ENCODE measurements around the gene KIFC3.

Gene KIFC3

DNA sequence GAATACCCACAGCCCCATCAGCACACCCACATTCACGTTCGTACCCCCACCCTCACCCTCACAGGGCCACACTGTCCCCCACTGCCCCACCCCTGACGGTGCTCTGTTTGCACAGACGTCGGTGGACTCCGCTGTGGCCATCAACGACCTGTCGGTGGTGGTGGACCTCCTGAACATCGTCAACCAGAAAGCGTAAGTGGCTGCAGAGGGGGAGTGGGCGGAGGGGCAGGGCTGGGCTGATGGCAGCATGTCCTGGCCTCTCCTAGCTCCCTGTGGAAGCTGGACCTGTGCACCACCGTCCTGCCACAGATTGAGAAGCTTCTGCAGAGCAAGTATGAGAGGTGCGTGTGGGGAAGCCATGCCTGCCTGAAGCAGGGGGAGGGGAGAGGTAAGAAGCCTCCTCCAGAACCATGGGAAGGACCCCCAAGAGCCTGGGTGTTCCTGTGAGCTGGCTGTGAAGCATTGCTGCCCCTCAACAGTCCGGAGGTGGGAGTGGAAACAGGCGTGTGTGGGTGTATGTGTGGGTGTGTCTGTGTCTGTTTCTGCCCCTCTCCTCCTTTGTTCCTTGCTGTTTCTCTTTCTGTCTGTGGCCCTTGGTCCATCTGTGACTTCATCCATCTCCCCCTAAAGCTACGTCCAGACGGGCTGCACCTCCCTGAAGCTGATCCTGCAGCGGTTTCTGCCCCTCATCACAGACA is 46.4 kb downstream of the KIFC3 start:
- peaks cover 78% of the 10 kb centered on the region for H3K36me3 ChIP-seq (ENCODE audit: control insufficient read depth, insufficient read depth, low read length)
- no peaks in the 10 kb centered on the region for H3K27me3 ChIP-seq (ENCODE audit: control insufficient read depth, insufficient read depth, low read length)
- no peak overlapping the region for H3K4me3 ChIP-seq (ENCODE audit: low read depth, low read length)
- peaks cover 32% of the 10 kb centered on the region for H3K4me1 ChIP-seq (ENCODE audit: control insufficient read depth, insufficient read depth, low read length)
- H3K27ac ChIP-seq (ENCODE audit: low read depth, low read length) = no peak overlapping the region
- no peaks in the 10 kb centered on the region for H3K9me3 ChIP-seq (ENCODE audit: control insufficient read depth, insufficient read depth, low read depth, low read length)
- no peak overlapping the region for H3K9ac ChIP-seq (ENCODE audit: low read length)

DNA sequence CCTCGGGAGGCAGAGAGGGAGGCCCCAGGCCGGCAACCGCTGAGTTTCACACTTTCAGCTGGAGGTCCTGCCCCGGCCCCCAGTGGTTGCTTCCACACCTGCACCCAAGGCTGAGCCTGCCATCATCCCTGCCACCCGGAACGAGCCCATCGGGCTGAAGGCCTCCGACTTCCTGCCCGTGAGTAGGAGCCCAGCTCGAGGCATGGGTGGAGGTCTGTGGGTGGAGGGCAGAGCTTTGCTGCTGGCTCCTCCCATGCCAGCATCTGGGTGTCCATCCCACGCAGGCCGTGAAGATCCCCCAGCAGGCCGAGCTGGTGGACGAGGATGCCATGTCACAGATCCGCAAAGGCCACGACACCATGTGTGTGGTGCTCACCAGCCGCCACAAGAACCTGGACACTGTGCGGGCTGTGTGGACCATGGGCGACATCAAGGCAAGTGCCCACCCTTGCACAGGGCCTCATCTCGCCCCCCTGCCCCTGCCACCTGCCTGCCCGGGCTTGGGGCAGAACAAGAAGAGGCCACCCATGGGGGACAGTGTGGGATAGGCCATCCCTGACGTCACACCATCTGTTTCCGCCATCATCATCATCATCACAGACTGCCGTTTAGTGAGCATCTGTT is 47.1 kb downstream of the KIFC3 start:
- Histone ChIP-seq H3K27ac (ENCODE audit: low read depth, low read length) (no peak overlapping the region), H3K4me1 (ENCODE audit: control insufficient read depth, insufficient read depth, low read length) (peaks cover 26% of the 10 kb centered on the region), H3K9me3 (ENCODE audit: control insufficient read depth, insufficient read depth, low read depth, low read length) (no peaks in the 10 kb centered on the region), H3K36me3 (ENCODE audit: control insufficient read depth, insufficient read depth, low read length) (peaks cover 75% of the 10 kb centered on the region), H3K9ac (ENCODE audit: low read length) (no peak overlapping the region), H3K27me3 (ENCODE audit: control insufficient read depth, insufficient read depth, low read length) (no peaks in the 10 kb centered on the region), H3K4me3 (ENCODE audit: low read depth, low read length) (no peak overlapping the region)

DNA sequence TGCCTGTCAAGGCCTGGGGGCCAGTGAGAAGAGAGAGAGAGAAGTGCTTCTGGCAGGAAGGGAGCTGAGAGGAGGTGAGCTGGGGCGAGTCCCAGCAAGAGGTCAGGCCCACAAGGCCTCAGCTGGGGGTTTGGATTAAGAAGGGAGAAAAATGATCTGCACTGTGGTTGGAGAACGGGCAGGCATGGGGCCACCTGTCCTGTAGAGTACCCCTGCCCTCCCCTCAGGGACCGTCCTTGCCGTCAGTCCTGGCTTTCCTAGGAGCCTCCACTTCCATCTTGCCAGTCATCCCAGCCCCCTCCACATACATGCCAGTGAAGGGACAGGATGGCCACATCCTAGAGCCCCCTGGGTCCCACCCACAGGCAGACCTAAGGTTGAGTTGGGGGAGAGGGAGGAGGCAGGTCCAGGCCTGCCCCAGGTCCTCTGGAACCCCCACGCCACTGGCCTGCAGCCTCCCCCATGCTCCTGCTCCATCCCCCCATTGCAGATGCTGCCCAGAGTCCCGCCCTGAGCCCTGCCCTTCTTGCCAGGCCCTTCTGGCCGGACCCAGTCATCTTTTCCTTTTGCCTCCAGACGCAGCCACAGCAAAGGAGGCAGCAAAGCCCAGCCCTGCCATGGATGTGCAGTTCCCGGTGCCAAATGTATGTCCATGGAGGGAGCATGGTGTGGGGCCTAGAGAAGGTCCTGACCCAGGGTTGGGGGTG is 47.8 kb downstream of the KIFC3 start:
- Histone ChIP-seq H3K9ac (ENCODE audit: low read length) (peak overlapping the region; percentile 5), H3K27ac (ENCODE audit: low read depth, low read length) (no peak overlapping the region), H3K4me1 (ENCODE audit: control insufficient read depth, insufficient read depth, low read length) (peaks cover 19% of the 10 kb centered on the region; the same call in 1 of the 2 replicates), H3K4me3 (ENCODE audit: low read depth, low read length) (no peak overlapping the region), H3K36me3 (ENCODE audit: control insufficient read depth, insufficient read depth, low read length) (peaks cover 69% of the 10 kb centered on the region), H3K9me3 (ENCODE audit: control insufficient read depth, insufficient read depth, low read depth, low read length) (no peaks in the 10 kb centered on the region), H3K27me3 (ENCODE audit: control insufficient read depth, insufficient read depth, low read length) (no peaks in the 10 kb centered on the region)

DNA sequence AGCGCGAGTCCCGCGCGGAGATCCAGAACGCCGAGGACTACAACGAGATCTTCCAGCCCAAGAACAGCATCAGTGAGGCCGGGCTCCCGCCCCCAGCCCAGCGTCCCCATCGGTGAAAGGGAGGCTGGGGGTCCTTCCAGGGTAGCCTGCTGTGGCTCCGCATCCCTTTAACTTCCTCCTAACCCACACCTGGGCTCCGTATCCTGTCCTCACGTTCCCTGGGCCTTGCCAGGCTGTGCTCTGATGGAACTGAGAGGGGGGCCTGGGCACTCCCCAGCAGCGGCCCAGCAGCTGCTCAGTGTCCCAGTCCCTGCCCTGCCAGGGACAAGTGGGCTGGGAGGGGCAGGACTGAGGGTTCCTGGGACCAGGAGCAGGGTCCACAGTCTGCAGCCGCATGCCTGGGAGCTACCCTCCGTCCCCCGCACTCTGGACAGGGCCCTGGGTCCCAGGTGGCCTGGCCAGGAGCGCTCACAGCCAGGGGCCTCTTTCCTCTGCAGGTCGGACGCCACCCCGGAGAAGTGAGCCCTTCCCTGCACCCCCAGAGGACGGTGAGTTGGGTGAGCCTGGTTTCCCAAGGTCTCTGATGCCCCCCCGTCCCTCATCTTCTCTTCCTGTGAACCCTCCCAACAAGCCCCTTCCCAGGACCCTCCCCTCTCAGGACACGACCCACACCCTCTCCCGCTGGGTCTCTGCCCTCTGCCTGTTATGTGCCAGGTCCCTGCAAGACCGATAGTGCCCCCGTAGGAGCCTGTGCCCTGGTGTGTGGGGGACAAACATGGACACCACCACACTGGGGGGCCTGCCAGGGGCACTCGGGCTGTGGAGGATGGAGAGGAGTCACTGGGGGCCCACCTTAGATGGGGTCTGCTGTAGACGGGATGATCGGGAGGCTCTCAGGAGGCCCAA is 48.6 kb downstream of the KIFC3 start:
- H3K27ac ChIP-seq (ENCODE audit: low read depth, low read length) = no peak overlapping the region

DNA sequence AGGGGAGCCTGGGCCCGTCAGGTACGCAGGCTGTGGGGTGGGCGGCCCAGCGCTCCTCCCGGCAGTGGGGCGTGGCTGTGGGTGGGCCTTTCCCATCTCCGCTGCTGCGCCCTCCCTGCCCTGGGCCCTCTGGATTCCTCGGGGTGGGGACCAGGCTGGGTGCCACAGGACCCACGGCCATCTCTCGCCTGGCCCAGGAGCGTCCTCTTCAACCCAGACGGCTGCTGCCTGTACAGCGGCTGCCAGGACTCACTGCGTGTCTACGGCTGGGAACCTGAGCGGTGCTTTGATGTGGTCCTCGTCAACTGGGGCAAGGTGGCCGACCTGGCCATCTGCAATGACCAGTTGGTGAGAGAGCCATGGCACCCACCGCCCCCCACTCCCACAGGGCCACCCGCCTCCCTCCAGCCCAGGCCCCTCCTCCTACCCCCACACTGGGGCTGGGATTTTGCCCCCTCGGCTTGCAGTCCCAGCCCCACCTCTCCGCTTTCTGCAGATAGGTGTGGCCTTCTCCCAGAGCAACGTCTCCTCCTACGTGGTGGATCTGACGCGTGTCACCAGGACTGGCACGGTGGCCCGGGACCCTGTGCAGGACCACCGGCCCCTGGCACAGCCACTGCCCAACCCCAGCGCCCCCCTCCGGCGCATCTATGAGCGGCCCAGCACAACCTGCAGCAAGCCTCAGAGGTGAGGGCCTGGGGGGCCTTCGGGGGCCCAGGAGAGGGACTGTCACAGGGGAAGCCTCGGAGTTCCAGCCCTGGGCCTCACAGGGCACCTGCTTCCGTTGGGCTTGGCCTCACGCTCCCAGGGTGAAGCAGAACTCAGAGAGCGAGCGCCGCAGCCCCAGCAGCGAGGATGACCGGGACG is 49.5 kb downstream of the KIFC3 start:
- H3K36me3 ChIP-seq (ENCODE audit: control insufficient read depth, insufficient read depth, low read length) = peaks cover 66% of the 10 kb centered on the region
- peaks cover 6% of the 10 kb centered on the region; the same call in 1 of the 2 replicates for H3K4me1 ChIP-seq (ENCODE audit: control insufficient read depth, insufficient read depth, low read length)
- no peaks in the 10 kb centered on the region for H3K9me3 ChIP-seq (ENCODE audit: control insufficient read depth, insufficient read depth, low read depth, low read length)
- no peak overlapping the region for H3K9ac ChIP-seq (ENCODE audit: low read length)
- no peak overlapping the region for H3K4me3 ChIP-seq (ENCODE audit: low read depth, low read length)
- H3K27ac ChIP-seq (ENCODE audit: low read depth, low read length) = no peak overlapping the region
- H3K27me3 ChIP-seq (ENCODE audit: control insufficient read depth, insufficient read depth, low read length) = no peaks in the 10 kb centered on the region

More for the DNA sequence above, 48.6 kb downstream of the KIFC3 start:
- H3K9ac ChIP-seq (ENCODE audit: low read length) = peak overlapping the region; percentile 5
- no peaks in the 10 kb centered on the region for H3K9me3 ChIP-seq (ENCODE audit: control insufficient read depth, insufficient read depth, low read depth, low read length)
- no peaks in the 10 kb centered on the region for H3K27me3 ChIP-seq (ENCODE audit: control insufficient read depth, insufficient read depth, low read length)
- H3K36me3 ChIP-seq (ENCODE audit: control insufficient read depth, insufficient read depth, low read length) = peaks cover 70% of the 10 kb centered on the region
- H3K4me1 ChIP-seq (ENCODE audit: control insufficient read depth, insufficient read depth, low read length) = peaks cover 11% of the 10 kb centered on the region; the same call in 1 of the 2 replicates
- H3K4me3 ChIP-seq (ENCODE audit: low read depth, low read length) = no peak overlapping the region

DNA sequence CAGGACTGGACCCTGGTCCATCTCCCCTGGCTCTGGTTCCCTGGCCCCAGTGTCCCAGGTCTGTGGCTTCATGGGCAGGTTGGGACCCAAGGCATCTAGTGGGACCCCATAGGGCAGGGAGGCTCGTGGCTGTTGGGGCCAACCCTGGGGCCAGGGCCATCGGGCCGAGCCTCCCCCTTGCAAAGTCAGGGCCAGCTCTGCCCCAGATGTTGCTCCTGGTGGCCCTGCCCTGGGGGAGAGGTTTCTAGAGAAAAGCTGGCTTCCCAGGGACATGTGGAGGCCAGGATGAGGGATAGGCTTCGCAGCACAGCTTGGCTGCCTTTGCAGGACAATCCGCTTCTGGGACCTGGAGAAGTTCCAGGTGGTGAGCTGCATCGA is 50.1 kb downstream of the KIFC3 start:
- Histone ChIP-seq H3K9me3 (ENCODE audit: control insufficient read depth, insufficient read depth, low read depth, low read length) (no peaks in the 10 kb centered on the region), H3K27ac (ENCODE audit: low read depth, low read length) (no peak overlapping the region), H3K4me3 (ENCODE audit: low read depth, low read length) (no peak overlapping the region), H3K27me3 (ENCODE audit: control insufficient read depth, insufficient read depth, low read length) (no peaks in the 10 kb centered on the region), H3K36me3 (ENCODE audit: control insufficient read depth, insufficient read depth, low read length) (peaks cover 67% of the 10 kb centered on the region), H3K4me1 (ENCODE audit: control insufficient read depth, insufficient read depth, low read length) (no peaks in the 10 kb centered on the region; the same call in 1 of the 2 replicates), H3K9ac (ENCODE audit: low read length) (no peak overlapping the region)

DNA sequence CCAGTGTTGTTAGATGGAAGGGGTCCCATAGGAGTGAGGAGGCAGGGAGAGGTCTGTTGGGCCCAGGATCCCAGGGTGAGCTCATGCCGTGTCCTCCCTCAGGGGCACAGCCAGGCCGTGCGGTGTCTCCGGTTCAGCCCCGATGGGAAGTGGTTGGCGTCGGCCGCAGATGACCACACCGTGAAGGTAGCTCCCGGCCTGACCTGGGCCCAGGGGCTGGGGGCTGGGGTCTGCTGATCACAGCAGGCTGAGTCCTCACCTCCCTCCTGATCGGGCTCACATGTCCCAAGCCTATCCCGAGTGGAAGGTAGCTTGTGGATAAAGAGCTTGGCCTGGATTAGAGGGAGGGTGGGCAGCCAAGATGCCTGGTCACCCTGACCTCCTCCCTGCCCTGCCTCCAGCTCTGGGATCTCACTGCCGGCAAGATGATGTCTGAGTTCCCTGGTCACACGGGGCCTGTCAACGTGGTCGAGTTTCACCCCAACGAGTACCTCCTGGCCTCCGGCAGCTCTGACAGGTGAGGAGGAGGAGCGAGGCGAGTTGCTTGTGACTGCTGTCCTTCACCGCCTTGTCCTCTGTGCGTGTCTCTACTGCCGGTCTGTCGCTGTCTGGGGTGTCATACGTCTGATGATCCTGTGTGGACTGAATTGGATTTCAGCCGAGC is 50.6 kb downstream of the KIFC3 start:
- Histone ChIP-seq H3K27me3 (ENCODE audit: control insufficient read depth, insufficient read depth, low read length) (no peaks in the 10 kb centered on the region), H3K27ac (ENCODE audit: low read depth, low read length) (no peak overlapping the region), H3K9ac (ENCODE audit: low read length) (no peak overlapping the region), H3K36me3 (ENCODE audit: control insufficient read depth, insufficient read depth, low read length) (peaks cover 64% of the 10 kb centered on the region), H3K4me1 (ENCODE audit: control insufficient read depth, insufficient read depth, low read length) (no peaks in the 10 kb centered on the region; the same call in 1 of the 2 replicates), H3K4me3 (ENCODE audit: low read depth, low read length) (no peak overlapping the region), H3K9me3 (ENCODE audit: control insufficient read depth, insufficient read depth, low read depth, low read length) (no peaks in the 10 kb centered on the region)

DNA sequence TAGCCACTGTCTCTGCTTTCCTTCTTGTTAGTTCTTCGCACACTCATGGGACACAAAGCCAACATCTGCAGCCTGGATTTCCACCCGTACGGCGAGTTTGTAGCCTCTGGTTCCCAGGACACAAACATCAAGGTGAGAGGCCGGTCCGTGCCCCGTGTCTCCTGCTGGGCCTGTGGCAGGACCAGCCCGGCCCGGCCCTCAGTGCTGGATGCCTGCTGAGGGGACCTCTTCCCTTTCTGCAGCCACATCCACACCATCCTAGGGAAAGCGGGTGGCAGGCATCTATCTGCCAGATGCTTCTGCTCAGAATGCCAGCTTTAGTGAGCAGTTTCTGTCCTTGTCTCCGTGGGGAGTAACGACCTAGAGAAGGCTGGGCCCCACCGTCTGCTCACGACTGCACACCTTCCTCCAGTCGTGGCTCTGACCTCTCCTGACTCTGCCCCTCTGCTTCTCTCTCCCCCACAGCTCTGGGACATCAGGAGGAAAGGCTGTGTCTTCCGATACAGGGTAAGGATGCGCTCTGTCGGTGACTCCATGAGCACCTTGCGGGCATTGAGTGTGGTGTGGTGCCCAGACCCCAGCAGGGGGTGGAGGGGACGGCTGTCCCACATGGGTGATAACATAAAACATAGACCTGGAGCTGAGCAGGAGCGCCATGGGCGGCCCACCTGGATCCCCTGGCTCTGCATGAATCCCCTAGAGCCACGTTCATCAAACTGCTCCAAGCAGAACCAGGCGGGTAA is 51.3 kb downstream of the KIFC3 start:
- H3K36me3 ChIP-seq (ENCODE audit: control insufficient read depth, insufficient read depth, low read length) = peaks cover 57% of the 10 kb centered on the region
- no peak overlapping the region for H3K4me3 ChIP-seq (ENCODE audit: low read depth, low read length)
- no peaks in the 10 kb centered on the region for H3K27me3 ChIP-seq (ENCODE audit: control insufficient read depth, insufficient read depth, low read length)
- no peak overlapping the region for H3K9ac ChIP-seq (ENCODE audit: low read length)
- no peak overlapping the region for H3K27ac ChIP-seq (ENCODE audit: low read depth, low read length)
- no peaks in the 10 kb centered on the region; the same call in 1 of the 2 replicates for H3K4me1 ChIP-seq (ENCODE audit: control insufficient read depth, insufficient read depth, low read length)
- H3K9me3 ChIP-seq (ENCODE audit: control insufficient read depth, insufficient read depth, low read depth, low read length) = no peaks in the 10 kb centered on the region

DNA sequence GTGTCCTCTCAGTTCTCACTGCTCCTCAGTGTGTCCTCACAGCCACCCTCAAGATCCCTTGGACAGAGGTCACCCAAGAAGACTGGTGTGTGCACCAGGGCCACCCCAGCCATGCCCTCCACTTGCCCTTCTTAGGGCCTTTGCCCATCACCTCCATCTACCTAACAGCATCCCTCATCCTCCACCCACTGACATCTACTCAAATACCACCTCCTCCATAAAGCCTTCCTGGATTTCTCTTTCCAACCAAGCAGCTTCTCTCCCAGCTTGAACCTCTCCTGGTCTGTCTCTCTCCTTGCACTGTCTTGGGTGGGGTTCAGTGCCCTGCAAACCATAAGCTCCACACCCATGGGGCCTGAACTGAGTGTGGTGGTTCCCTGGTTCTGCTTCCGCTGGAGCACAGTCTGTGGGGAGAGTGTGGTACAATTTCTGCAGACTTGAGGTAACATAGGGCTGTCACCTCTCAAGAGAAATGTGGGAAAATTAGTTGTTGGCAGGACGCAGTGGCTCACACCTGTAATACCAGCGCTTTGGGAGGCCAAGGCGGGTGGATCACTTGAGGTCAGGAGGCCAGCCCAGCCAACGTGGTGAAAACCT is 52.3 kb downstream of the KIFC3 start:
- H3K27ac ChIP-seq (ENCODE audit: low read depth, low read length) = no peak overlapping the region
- no peaks in the 10 kb centered on the region; the same call in 1 of the 2 replicates for H3K4me1 ChIP-seq (ENCODE audit: control insufficient read depth, insufficient read depth, low read length)
- H3K36me3 ChIP-seq (ENCODE audit: control insufficient read depth, insufficient read depth, low read length) = peaks cover 47% of the 10 kb centered on the region
- no peak overlapping the region for H3K4me3 ChIP-seq (ENCODE audit: low read depth, low read length)
- H3K27me3 ChIP-seq (ENCODE audit: control insufficient read depth, insufficient read depth, low read length) = no peaks in the 10 kb centered on the region
- H3K9ac ChIP-seq (ENCODE audit: low read length) = no peak overlapping the region
- H3K9me3 ChIP-seq (ENCODE audit: control insufficient read depth, insufficient read depth, low read depth, low read length) = no peaks in the 10 kb centered on the region
